Activated CD4-positive, CD25-positive, alpha-beta regulatory T cell (primary cell): ENCODE data around the gene ADCY6.

Source experiments
- DNase-seq, 4 experiments: peaks; one replicate each; lab custom pipeline; 2025; lab: John Stamatoyannopoulos, UW

The ADCY6 gene

DNA sequence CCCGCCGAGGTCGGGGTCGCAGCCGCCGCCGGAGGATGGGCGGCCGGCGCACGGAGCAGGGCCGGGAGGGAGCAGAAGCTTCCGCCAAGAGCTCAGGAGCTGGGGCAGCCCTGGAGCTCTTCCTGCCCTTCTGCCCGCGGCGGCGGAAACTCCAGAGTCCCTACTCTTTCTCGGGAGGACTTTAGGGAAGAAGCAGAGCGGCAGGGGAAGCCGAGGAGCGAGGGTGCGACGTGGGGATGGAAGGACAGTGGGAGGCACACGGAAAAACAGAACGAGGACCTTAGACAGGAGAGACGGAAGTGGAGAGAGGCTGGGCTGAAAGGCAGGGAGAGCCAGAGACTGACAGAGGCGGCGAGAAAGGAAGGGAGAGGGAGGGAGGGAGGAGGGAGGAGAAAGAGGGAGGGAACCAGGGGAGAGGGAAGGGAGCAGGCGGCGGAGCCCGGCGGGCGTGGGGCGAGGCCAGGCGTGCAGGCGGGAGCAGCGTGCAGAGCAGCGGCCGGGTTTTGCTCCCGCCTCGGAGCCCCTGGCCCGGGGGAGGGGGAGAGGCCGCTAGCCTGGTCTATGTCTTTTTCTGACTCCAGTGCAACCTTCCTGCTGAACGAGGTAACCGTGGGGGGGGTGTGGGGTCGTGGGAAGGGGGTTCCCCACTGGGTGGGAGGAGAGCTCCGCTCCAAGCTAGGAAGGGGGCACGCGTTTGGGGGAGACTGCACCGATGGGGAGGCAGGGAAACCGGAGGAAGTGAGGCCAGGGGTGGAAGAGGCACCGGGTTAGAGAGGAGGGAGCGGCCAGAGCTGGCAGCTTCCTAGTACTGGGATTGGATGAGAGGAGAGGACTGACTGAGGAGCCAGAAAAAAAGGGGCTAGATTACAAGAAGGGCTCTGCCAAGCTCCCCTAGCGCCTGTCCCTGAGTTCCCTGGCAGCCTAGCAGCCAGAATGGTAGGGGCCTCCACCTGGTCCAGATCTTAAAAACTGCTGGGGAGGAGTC is 26.5 kb upstream of the ADCY6 start:
- DNase-seq = no peak

GRCh38 chr12:48814262-48815125 is 25.6 kb upstream of the ADCY6 start:
- DNase-seq = peak; percentile 60 to 69 (median 64)

DNA sequence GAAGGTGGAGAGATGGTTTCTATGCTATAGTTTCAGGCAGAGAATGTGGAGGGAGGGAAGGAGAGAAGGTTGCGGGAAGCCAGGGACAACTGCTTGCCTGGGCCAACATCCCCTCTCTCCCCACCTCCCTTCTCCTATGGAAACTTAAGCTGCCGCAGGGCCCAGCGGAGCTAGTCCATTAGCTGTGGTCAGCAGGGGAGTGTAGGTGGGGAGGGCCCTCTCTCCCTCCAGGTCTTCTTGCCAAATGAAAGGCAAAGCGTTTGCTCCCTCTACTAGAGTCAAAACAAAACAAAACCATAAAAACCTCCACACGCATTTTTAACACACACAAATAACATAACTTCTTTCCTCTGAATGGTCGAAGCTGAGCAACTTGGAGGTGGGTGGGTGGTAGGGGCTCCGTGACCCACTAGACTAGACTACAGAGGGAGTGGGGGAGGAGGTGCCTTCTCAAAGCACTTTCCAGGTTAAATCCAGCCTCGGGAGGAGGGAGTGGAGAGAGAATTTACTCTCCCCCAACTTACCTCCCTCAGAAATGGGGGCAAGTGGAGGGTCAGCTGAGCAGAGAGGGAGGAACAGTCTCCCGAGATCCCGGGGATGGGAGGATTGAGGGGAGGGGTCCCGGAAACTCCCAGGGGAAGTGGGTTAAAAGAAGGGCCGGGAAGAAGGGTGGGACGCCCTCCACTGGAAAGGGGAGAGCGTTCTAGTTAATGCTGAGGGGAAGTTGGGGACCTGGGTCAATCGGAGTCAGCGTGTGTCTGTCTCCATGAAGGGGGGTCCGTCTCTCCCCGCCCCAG is 24.8 kb upstream of the ADCY6 start:
- DNase-seq = no peak

- DNase-seq = no peak
Observed at GRCh38 chr12:48812389-48812788, 23.5 kb upstream of the ADCY6 start.

GRCh38 chr12:48811437-48812090 is 22.7 kb upstream of the ADCY6 start:
- no peak for DNase-seq

DNA sequence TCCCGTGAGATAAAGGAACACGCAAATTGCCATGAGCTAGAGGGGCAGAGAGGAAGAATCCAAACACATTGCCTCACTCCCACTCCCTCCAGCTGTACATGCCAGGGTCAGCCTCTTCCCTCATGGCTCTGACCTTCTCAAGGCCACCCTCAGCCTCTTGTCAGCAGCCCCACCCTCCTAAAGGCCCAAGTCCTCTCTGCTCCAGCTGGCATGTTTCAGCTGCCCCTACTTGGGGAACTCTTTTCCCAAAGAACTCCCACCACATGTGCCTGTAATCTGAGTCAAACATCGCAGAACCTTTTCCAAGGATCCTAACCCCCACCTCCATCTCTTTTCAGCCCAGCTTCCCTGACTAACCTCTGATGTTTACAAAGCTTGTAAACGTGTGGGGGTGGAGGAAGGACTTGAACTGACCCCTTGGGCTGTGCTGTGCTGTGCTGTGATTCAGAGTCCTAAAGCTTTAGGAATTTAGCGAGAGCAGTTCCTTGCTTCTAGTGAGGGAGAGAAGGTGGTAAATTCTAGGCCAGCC is 22.1 kb upstream of the ADCY6 start:
- DNase-seq = no peak

GRCh38 chr12:48807981-48808380 is 19.1 kb upstream of the ADCY6 start:
- DNase-seq = no peak

DNA sequence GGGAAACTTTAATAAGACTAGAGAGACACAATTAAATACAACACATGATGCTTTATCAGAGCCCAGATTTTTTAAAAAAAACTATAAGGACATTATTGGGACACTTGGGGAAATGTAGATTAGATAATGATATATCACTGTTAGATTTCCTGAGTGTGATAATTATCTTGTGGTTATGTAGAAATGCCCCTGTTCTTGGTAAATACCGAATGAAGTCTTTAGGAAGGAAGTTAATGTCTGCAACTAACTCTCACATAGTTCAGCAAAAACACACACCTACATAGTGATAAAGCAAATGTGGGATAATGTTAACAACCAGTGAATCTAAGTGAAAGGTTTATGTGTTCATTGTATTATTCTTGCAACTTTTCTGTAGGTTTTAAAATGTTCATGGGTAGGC is 14.8 kb upstream of the ADCY6 start:
- DNase-seq = no peak

DNA sequence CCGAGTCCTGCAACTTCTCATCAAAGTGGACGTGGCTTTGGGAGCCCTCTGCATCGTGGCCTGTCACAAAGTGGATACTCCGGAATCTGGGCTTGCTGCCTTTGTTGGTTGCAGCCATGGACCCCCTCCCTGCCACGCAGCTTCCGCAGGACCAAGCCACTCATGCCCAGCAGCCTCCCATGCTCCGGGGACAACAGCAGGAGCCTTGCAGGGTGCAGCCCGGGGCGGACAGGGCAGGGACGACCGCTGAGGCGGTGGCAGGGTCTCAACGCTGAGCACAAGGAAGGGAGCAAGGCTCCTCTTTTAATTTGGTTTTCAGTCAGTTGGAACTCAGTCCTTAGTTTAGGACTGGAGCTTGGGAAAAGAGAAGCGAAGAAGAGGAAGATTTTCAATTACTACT is 12.1 kb upstream of the ADCY6 start:
- no peak for DNase-seq

DNA sequence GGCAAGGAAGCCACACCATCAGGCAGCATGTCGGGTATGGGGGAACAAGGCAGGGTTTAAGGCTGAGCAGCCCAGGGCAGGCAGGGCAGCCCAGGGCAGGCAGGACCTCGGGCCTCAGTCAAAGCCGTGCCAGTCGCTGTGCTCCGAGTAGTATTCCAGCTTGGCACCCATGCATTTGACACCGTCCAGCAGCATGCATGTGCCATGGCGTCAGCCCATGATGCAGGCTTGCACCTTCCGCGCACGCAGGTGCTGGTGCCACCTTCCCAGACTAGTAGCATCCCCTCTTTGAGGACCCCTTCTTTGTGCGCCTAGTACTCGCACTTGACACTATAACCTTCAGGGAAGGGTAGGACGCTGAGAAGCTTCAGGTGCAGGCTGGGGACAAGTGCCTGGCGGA is 11.6 kb upstream of the ADCY6 start:
- DNase-seq = no peak

DNA sequence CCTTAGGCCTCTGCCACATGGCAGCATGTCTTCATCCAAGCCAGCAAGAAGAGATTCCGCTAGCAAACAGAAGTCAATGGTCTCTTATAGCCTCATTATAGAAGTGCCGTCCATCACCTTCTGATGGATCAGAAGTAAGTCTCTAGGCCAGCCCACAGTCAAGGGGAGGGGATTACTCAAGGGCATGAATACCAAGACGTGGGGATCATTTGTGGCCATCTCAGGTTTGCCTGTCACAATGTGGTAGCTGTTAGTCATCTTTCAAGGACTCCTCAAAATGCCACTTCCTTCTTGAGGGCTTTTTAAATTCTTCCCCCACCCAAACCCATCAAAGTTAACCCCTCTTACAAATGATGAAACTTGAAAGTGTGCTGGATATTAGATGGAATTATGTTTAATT is 8.1 kb upstream of the ADCY6 start:
- DNase-seq = no peak

DNA sequence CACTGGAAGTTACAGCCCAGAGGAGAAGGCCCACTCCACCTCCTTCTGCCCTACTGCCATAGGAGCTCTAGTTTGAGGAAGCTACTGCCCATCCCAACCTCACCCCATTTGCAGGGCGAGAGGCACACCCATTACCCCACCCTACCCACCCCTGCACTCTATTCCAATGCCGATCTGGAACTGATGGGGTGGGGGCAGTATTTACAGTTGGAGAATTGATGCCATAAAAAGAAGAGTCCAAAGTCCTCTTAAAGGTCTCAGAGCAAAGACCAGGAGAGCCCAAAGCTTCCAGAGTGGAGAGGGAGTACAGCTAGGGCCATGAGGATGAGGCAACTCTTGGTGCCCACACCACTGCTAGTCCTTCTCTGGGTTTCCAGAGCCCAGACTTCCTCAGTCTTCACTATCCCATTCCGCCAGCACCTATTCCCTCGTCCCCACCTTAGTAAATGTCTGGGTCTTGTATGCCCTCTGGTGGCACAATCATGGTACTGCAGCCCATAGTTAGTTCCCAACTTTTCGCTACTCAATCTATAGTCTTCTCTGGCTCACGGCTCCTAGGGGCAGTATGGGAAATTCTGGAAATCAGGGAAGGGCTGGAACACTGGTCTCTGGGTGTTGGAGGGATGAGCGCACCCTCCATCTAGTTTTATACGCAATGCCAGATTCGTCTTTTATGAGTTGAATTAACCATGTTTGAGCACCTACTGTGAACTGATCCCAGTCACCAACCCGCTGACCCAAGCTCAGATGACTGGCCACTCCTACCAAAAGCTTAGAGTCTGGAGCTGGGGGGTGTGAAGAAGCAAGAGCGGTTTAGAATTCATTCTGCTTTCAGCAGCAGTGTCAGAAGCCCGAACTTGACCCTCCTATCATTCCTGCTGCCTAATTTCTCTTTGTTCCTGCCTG is 6.9 kb upstream of the ADCY6 start:
- peak in 1 of 4 experiments; percentile 47 for DNase-seq

DNA sequence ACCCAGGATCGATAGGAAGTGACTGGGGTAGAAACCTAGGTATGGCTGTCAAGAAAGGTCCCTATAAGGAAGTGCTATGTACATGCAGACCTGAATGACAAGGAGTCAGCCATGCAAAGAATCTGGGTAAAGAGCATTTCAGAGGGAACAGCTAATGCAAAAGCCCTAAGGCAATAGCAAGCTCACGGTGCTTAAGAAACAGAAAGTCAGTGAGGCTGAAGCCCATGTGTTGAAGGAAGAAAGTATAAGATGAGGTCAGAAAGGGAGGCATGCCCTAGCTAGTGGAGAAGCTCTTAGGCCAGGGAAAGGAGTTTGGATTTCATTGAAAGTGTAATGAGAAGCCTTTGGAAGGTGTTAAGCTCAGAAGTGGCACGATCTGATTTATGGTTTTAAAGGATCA is 6.0 kb upstream of the ADCY6 start:
- no peak for DNase-seq

- no peak for DNase-seq
Observed at GRCh38 chr12:48793696-48794095, 4.8 kb upstream of the ADCY6 start.

GRCh38 chr12:48789858-48790326 is 1.0 kb upstream of the ADCY6 start:
- no peak for DNase-seq

- DNase-seq = no peak
Observed at GRCh38 chr12:48788524-48788853, 400 bp downstream of the ADCY6 start.

- no peak for DNase-seq
Observed at GRCh38 chr12:48787791-48788523, 932 bp downstream of the ADCY6 start.

GRCh38 chr12:48786591-48787544 is 2.0 kb downstream of the ADCY6 start:
- no peak for DNase-seq
